ENCODE data around the gene LIG3. TPM values are rescaled to one million over a fixed set of nuclear protein-coding genes. Genes with fewer than 3 reads are reported as not detected.
"Not testable (repeated sequence)": the region's sequence is repeated elsewhere in the genome, so short reads cannot be mapped to it uniquely, and the experiment has no call there.

LIG3 gene
- polyA plus RNA-seq, 6 donors from 2014 or later = 9.2 to 16.9 (median 11.9) TPM

- no peak for ATAC-seq (ENCODE audit: low read depth in 2 of 2)
- Mint-ChIP-seq H3K4me3 (no peak overlapping the region), H3K4me1 (peaks cover 18 to 25% (median 20%) of the 10 kb centered on the region in 3 donors), H3K36me3 (peaks cover 7 to 10% of the 10 kb centered on the region in 2 donors), H3K27me3 (no peaks in the 10 kb centered on the region), H3K27ac (peak overlapping the region in 5 of 6 donors; percentile 24 to 90 (median 59)), H3K9me3 (no peaks in the 10 kb centered on the region)
- no peak for DNase-seq
These were observed 48.4 kb downstream of the LIG3 start for GRCh38 chr17:35028531-35029262.

- no peaks in the 10 kb centered on the region for H3K27me3 Mint-ChIP-seq
- H3K36me3 Mint-ChIP-seq = peaks cover 0 to 10% of the 10 kb centered on the region in 2 donors
- peak overlapping the region in 1 of 6 donors; percentile 82 for H3K27ac Mint-ChIP-seq
- DNase-seq = no peak
- peaks cover 18 to 25% (median 19%) of the 10 kb centered on the region in 3 donors for H3K4me1 Mint-ChIP-seq
- ATAC-seq (ENCODE audit: low read depth in 2 of 2) = no peak
- no peak overlapping the region for H3K4me3 Mint-ChIP-seq
- H3K9me3 Mint-ChIP-seq = no peaks in the 10 kb centered on the region
These were observed 50.5 kb downstream of the LIG3 start for GRCh38 chr17:35030780-35031179.

GRCh38 chr17:35038453-35038852, 58.1 kb downstream of the LIG3 start:
- Mint-ChIP-seq H3K27ac (no peak overlapping the region), H3K9me3 (peaks cover 0 to 3% (median 0%) of the 10 kb centered on the region in 7 donors), H3K4me3 (no peak overlapping the region), H3K27me3 (no peaks in the 10 kb centered on the region), H3K36me3 (no peaks in the 10 kb centered on the region), H3K4me1 (peaks cover 0 to 12% (median 4%) of the 10 kb centered on the region in 3 donors)
- no peak for ATAC-seq (ENCODE audit: low read depth in 2 of 2)
- DNase-seq = no peak

- H3K4me3 Mint-ChIP-seq = no peak overlapping the region
- peaks cover 0 to 3% (median 0%) of the 10 kb centered on the region in 7 donors for H3K9me3 Mint-ChIP-seq
- peaks cover 20 to 29% (median 24%) of the 10 kb centered on the region in 3 donors for H3K4me1 Mint-ChIP-seq
- no peaks in the 10 kb centered on the region for H3K27me3 Mint-ChIP-seq
- ATAC-seq (ENCODE audit: low read depth in 2 of 2) (no peak), DNase-seq (no peak)
- peak overlapping the region in 3 of 6 donors; percentile 18 to 90 (median 87) for H3K27ac Mint-ChIP-seq
- H3K36me3 Mint-ChIP-seq = no peaks in the 10 kb centered on the region
These were observed 61.1 kb downstream of the LIG3 start for GRCh38 chr17:35041390-35041789.

GRCh38 chr17:35044181-35044580, 63.9 kb downstream of the LIG3 start:
- Mint-ChIP-seq H3K27me3 (no peaks in the 10 kb centered on the region), H3K9me3 (peaks cover 0 to 3% (median 0%) of the 10 kb centered on the region in 7 donors), H3K4me1 (peaks cover 36 to 45% (median 37%) of the 10 kb centered on the region in 3 donors), H3K36me3 (no peaks in the 10 kb centered on the region), H3K27ac (peak overlapping the region in 5 of 6 donors; percentile 26 to 86 (median 82)), H3K4me3 (peak overlapping the region in 1 of 8 donors; percentile 67)
- ATAC-seq (ENCODE audit: low read depth in 2 of 2) = no peak
- DNase-seq = no peak

GRCh38 chr17:35045458-35045979, 65.2 kb downstream of the LIG3 start:
- H3K4me3 Mint-ChIP-seq = peak overlapping the region in 7 of 8 donors; percentile 26 to 88 (median 65)

DNA sequence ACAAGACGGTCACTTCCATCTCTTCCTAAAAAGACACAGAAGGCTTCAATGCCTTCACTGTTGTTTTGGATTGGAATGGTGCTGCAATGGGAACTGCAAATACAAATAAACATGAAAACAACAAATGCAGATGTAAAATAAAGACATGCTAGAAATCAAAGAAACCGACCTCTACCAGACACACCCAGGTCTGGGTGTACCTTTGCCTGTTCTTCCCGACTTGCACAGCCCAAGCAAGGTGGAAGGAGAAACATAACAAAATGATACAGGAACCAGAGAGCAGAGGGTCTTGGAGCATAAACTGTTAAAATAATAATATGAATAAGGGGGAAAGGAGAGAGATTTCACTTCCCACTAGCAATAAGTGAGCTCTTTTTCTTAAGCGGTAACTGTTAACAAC, 65.9 kb downstream of the LIG3 start:
- no peak for ATAC-seq (ENCODE audit: low read depth in 2 of 2)
- no peaks in the 10 kb centered on the region for H3K27me3 Mint-ChIP-seq
- H3K4me1 Mint-ChIP-seq = peaks cover 43 to 46% (median 45%) of the 10 kb centered on the region in 3 donors
- H3K9me3 Mint-ChIP-seq = no peaks in the 10 kb centered on the region
- H3K4me3 Mint-ChIP-seq = peak overlapping the region; percentile 4 to 82 (median 67)
- DNase-seq = no peak
- peak overlapping the region; percentile 56 to 87 (median 80) for H3K27ac Mint-ChIP-seq
- H3K36me3 Mint-ChIP-seq = no peaks in the 10 kb centered on the region

More at GRCh38 chr17:35045458-35045979, 65.2 kb downstream of the LIG3 start:
- peak in 1 of 2 donors; percentile 36 for ATAC-seq (ENCODE audit: low read depth in 2 of 2)
- not testable (repeated sequence) for DNase-seq, H3K9me3 Mint-ChIP-seq, H3K27me3 Mint-ChIP-seq, H3K36me3 Mint-ChIP-seq
- Mint-ChIP-seq H3K27ac (peak overlapping the region in 5 of 6 donors; percentile 30 to 82 (median 70)), H3K4me1 (peaks cover 40 to 42% (median 42%) of the 10 kb centered on the region in 3 donors)

- DNase-seq (no peak), ATAC-seq (ENCODE audit: low read depth in 2 of 2) (peak; percentile 31 to 62)
- Mint-ChIP-seq H3K9me3 (no peaks in the 10 kb centered on the region), H3K36me3 (no peaks in the 10 kb centered on the region), H3K27me3 (no peaks in the 10 kb centered on the region), H3K4me1 (peaks cover 48 to 52% (median 51%) of the 10 kb centered on the region in 3 donors), H3K4me3 (peak overlapping the region; percentile 4 to 82 (median 67)), H3K27ac (peak overlapping the region; percentile 50 to 87 (median 80))
These were observed 66.5 kb downstream of the LIG3 start for GRCh38 chr17:35046740-35047283.

GRCh38 chr17:35048685-35049379, 68.5 kb downstream of the LIG3 start:
- H3K4me1 Mint-ChIP-seq = peaks cover 57 to 68% (median 67%) of the 10 kb centered on the region in 3 donors

GRCh38 chr17:35050170-35050569, 69.9 kb downstream of the LIG3 start:
- Mint-ChIP-seq H3K27ac (peak overlapping the region in 4 of 6 donors; percentile 60 to 78 (median 68)), H3K27me3 (no peaks in the 10 kb centered on the region), H3K4me1 (peaks cover 51 to 62% (median 58%) of the 10 kb centered on the region in 3 donors), H3K9me3 (no peaks in the 10 kb centered on the region), H3K36me3 (no peaks in the 10 kb centered on the region), H3K4me3 (peak overlapping the region in 3 of 8 donors; percentile 27 to 54 (median 30))
- DNase-seq (no peak), ATAC-seq (ENCODE audit: low read depth in 2 of 2) (no peak)

More at GRCh38 chr17:35048685-35049379, 68.5 kb downstream of the LIG3 start:
- DNase-seq = no peak
- Mint-ChIP-seq H3K27ac (peak overlapping the region; percentile 65 to 78 (median 74)), H3K9me3 (no peaks in the 10 kb centered on the region), H3K27me3 (no peaks in the 10 kb centered on the region), H3K36me3 (no peaks in the 10 kb centered on the region), H3K4me3 (peak overlapping the region in 2 of 8 donors; percentile 29 to 56)
- ATAC-seq (ENCODE audit: low read depth in 2 of 2) = no peak

DNA sequence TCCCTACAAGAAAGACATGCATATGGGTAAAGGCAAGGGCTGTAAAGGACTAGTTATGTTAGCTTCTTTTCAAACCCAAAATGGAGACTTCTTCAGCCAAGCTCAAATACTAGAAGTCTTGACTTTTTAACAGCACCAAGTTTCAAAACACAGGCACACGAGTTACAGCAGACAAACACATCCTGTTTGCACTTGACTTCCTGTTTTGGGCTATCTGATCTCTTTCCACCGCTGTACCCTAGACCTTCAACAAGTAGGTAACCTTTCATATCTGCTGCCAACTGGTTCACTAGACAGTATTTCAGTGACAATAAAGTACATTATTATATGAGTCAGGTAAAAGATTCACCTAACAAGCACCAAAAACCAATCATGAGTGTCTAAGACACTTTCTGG, 70.9 kb downstream of the LIG3 start:
- H3K27ac Mint-ChIP-seq = peak overlapping the region; percentile 37 to 96 (median 86)
- no peaks in the 10 kb centered on the region for H3K36me3 Mint-ChIP-seq
- peaks cover 45 to 55% (median 50%) of the 10 kb centered on the region in 3 donors for H3K4me1 Mint-ChIP-seq
- peak; percentile 89 to 95 for ATAC-seq (ENCODE audit: low read depth in 2 of 2)
- H3K9me3 Mint-ChIP-seq = no peaks in the 10 kb centered on the region
- peak; percentile 42 for DNase-seq
- H3K27me3 Mint-ChIP-seq = no peaks in the 10 kb centered on the region
- peak overlapping the region; percentile 0 to 82 (median 58) for H3K4me3 Mint-ChIP-seq

DNA sequence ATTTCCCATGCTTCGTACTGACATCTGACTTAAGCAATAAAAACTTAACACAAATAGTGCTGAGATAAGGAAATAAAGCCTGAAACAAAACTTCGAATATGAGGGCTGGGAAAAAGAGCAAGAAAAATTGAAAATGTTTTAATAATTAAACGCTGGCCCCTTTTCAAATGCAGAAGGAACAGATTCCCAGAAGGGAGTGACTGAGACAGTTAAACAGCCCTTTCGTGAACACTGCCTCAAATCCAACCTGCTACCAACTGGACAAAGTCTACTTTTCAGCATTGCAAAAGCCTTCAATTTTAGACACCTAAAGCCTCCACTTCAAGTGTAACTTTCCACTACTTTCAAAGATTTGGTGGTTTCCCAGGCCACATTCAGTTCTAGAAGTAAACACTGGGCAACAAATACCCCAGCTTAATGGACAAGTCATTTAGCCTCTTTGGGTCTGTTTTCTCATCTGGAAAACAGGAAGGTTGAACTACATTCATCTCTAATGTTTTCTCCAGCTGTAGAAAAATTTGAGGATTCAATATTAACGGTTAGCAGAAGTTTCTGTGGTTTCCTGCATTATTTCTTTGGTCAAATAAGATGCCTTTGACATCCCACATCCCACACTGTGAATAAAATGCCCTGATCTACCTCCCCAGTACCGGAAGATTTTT, 71.4 kb downstream of the LIG3 start:
- peaks cover 41 to 51% (median 45%) of the 10 kb centered on the region in 3 donors for H3K4me1 Mint-ChIP-seq
- H3K9me3 Mint-ChIP-seq = no peaks in the 10 kb centered on the region
- peak; percentile 35 to 37 for ATAC-seq (ENCODE audit: low read depth in 2 of 2)
- peak overlapping the region; percentile 37 to 96 (median 86) for H3K27ac Mint-ChIP-seq
- H3K27me3 Mint-ChIP-seq = no peaks in the 10 kb centered on the region
- peak overlapping the region; percentile 19 to 82 (median 58) for H3K4me3 Mint-ChIP-seq
- DNase-seq = no peak
- H3K36me3 Mint-ChIP-seq = no peaks in the 10 kb centered on the region
